DOHH2 (cell line): ENCODE measurements around the gene FIZ1.

Experiments
- H3F3A ChIP-seq: fragments of 200-600 bp; sonication (generic), shearing (Covaris generic); 2 replicates; pipeline ENCODE4 v1.6.0; 2016; ENCODE audit warnings: antibody characterized with exemption, mild to moderate bottlenecking; ENCODE audit not compliant: control insufficient read depth, insufficient read depth
- H3K27ac ChIP-seq: fragments of 200-600 bp; sonication (generic); 2 replicates; pipeline ENCODE4 v1.5.1; 2014; ENCODE audit warnings: low read depth, mild to moderate bottlenecking, low read length, moderate library complexity
- H3K27me3 ChIP-seq: fragments of 200-600 bp; sonication (generic); 2 replicates; pipeline ENCODE4 v1.6.1; 2014; ENCODE audit warnings: mild to moderate bottlenecking, low read length, mixed read lengths; ENCODE audit not compliant: control insufficient read depth
- H3K36me3 ChIP-seq: fragments of 200-600 bp; sonication (generic); 2 replicates; pipeline ENCODE4 v1.6.1; 2014; ENCODE audit warnings: mild to moderate bottlenecking, low read length, moderate library complexity, mixed read lengths; ENCODE audit not compliant: control insufficient read depth
- H3K4me1 ChIP-seq: fragments of 200-600 bp; sonication (generic); 2 replicates; pipeline ENCODE4 v1.6.1; 2014; ENCODE audit warnings: mild to moderate bottlenecking, low read length, mixed read lengths; ENCODE audit not compliant: control insufficient read depth
- H3K4me2 ChIP-seq: fragments of 200-600 bp; sonication (generic); 2 replicates; pipeline ENCODE4 v1.6.0; 2014; ENCODE audit warnings: mild to moderate bottlenecking, low read length, moderate library complexity
- H3K4me3 ChIP-seq: fragments of 200-600 bp; sonication (generic); 2 replicates; pipeline ENCODE4 v1.5.1; 2014; ENCODE audit warnings: mild to moderate bottlenecking, low read length, mixed read lengths
- H3K79me2 ChIP-seq: fragments of 200-600 bp; sonication (generic); 2 replicates; pipeline ENCODE4 v1.6.1; 2014; ENCODE audit warnings: mild to moderate bottlenecking, low read length, mixed read lengths; ENCODE audit not compliant: control insufficient read depth
- H3K9me2 ChIP-seq: fragments of 200-600 bp; sonication (generic); replicated peaks from 2 replicates; pipeline ENCODE4 v1.6.1; 2014; ENCODE audit warnings: mild to moderate bottlenecking, low read length, mixed read lengths; ENCODE audit not compliant: control insufficient read depth
- H3K9me3 ChIP-seq: fragments of 200-600 bp; sonication (generic); 2 replicates; pipeline ENCODE4 v1.6.1; 2014; ENCODE audit warnings: antibody characterized with exemption, low read length, mixed read lengths; ENCODE audit not compliant: control insufficient read depth, insufficient read depth
- H4K20me1 ChIP-seq: fragments of 200-600 bp; sonication (generic); 2 replicates; pipeline ENCODE4 v1.6.0; 2014; ENCODE audit warnings: low read depth, mild to moderate bottlenecking, antibody characterized with exemption, low read length, moderate library complexity; ENCODE audit not compliant: control insufficient read depth, insufficient read depth
- EZH2phosphoT487 ChIP-seq: fragments of 200-600 bp; sonication (generic); IDR thresholded peaks from 2 replicates; pipeline ENCODE4 v1.6.1; 2017; ENCODE audit warnings: borderline replicate concordance, mild to moderate bottlenecking, antibody characterized with exemption, low read length, moderate library complexity, mixed read lengths
- TF ChIP-seq, protein P1 (sequence below): fragments of 200-600 bp; sonication (generic); IDR thresholded peaks from one replicate; pipeline ENCODE4 v1.5.1; 2014; ENCODE audit warnings: antibody characterized with exemption, mild to moderate bottlenecking, low read depth, low read length; ENCODE audit not compliant: poor library complexity, severe bottlenecking

The FIZ1 gene

GRCh38 chr19:55615543-55616394 lies 16.5 kb upstream of the FIZ1 start:
- peaks cover 7% of the 10 kb centered on the region for H3K4me1 ChIP-seq
- H4K20me1 ChIP-seq, result no peaks in the 10 kb centered on the region

GRCh38 chr19:55614711-55615542 lies 15.6 kb upstream of the FIZ1 start:
- no peak for TF ChIP-seq EZH2phosphoT487
- TF ChIP-seq, protein P1, sequence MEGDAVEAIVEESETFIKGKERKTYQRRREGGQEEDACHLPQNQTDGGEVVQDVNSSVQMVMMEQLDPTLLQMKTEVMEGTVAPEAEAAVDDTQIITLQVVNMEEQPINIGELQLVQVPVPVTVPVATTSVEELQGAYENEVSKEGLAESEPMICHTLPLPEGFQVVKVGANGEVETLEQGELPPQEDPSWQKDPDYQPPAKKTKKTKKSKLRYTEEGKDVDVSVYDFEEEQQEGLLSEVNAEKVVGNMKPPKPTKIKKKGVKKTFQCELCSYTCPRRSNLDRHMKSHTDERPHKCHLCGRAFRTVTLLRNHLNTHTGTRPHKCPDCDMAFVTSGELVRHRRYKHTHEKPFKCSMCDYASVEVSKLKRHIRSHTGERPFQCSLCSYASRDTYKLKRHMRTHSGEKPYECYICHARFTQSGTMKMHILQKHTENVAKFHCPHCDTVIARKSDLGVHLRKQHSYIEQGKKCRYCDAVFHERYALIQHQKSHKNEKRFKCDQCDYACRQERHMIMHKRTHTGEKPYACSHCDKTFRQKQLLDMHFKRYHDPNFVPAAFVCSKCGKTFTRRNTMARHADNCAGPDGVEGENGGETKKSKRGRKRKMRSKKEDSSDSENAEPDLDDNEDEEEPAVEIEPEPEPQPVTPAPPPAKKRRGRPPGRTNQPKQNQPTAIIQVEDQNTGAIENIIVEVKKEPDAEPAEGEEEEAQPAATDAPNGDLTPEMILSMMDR, result no peak
- Histone ChIP-seq H3K79me2 (peaks cover 32% of the 10 kb centered on the region), H3K4me1 (peaks cover 7% of the 10 kb centered on the region), H3K4me2 (no peak overlapping the region), H3K36me3 (peaks cover 29% of the 10 kb centered on the region), H3K27ac (no peak overlapping the region), H3K27me3 (no peaks in the 10 kb centered on the region), H3K4me3 (no peak overlapping the region), H3K9me2 (no peaks in the 10 kb centered on the region), H3K9me3 (no peaks in the 10 kb centered on the region), H3F3A (0 out of 2 replicates have a peak, but pooled peaks cover 2% of the 10 kb centered on the region), H4K20me1 (no peaks in the 10 kb centered on the region)

More at GRCh38 chr19:55615543-55616394, 16.5 kb upstream of the FIZ1 start:
- no peak for TF ChIP-seq EZH2phosphoT487
- TF ChIP-seq, protein P1, result no peak
- Histone ChIP-seq H3K4me2 (no peak overlapping the region), H3K27me3 (no peaks in the 10 kb centered on the region), H3K27ac (no peak overlapping the region), H3F3A (0 out of 2 replicates have a peak, but pooled peaks cover 2% of the 10 kb centered on the region), H3K36me3 (peaks cover 23% of the 10 kb centered on the region), H3K79me2 (peaks cover 25% of the 10 kb centered on the region), H3K9me2 (no peaks in the 10 kb centered on the region), H3K9me3 (no peaks in the 10 kb centered on the region), H3K4me3 (no peak overlapping the region)

DNA sequence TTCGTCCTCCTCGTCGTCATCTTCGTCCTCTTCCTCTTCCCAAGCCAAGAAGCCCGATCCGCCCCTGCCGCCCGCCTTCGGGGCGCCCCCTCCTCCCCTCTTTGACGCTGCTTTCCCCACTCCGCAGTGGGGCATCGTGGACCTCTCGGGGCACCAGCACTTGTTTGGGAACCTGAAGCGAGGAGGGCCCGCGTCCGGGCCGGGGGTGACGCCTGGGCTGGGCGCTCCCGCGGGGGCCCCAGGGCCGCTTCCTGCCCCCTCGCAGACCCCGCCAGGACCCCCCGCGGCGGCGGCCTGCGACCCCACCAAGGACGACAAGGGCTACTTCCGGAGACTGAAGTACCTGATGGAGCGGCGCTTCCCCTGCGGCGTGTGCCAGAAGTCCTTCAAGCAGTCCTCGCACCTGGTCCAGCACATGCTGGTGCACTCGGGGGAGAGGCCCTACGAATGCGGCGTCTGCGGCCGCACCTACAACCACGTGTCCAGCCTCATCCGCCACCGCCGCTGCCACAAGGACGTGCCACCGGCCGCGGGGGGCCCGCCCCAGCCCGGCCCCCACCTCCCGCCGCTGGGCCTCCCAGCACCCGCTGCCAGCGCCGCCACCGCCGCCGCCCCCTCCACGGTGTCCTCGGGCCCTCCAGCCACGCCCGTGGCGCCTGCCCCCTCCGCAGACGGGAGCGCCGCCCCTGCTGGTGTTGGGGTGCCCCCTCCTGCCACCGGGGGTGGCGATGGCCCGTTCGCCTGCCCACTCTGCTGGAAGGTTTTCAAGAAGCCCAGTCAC lies 14.8 kb upstream of the FIZ1 start:
- TF ChIP-seq, protein P1, result no peak
- no peak for TF ChIP-seq EZH2phosphoT487
- peaks cover 37% of the 10 kb centered on the region for H3K36me3 ChIP-seq
- H3K27me3 ChIP-seq, result no peaks in the 10 kb centered on the region

More for the DNA sequence above, 14.8 kb upstream of the FIZ1 start:
- H3K4me2 ChIP-seq, result no peak overlapping the region
- H3F3A ChIP-seq, result 0 out of 2 replicates have a peak, but pooled peaks cover under 1% of the 10 kb centered on the region
- no peak overlapping the region for H3K27ac ChIP-seq
- no peak overlapping the region for H3K4me3 ChIP-seq
- H3K4me1 ChIP-seq, result peaks cover 7% of the 10 kb centered on the region
- H3K9me2 ChIP-seq, result no peaks in the 10 kb centered on the region
- H4K20me1 ChIP-seq, result peaks cover 4% of the 10 kb centered on the region; the same call in 1 of the 2 replicates
- H3K9me3 ChIP-seq, result no peaks in the 10 kb centered on the region
- H3K79me2 ChIP-seq, result peaks cover 40% of the 10 kb centered on the region
